HG03520 (cell line): ENCODE data around the gene RALA.

ENCODE experiments used
- ATAC-seq: cut with Tn5 transposase; IDR thresholded peaks from one replicate; pipeline ENCODE4 v1.9.1; 2021; ENCODE audit warnings: mild to moderate bottlenecking, moderate library complexity; ENCODE audit not compliant: unreplicated experiment

RALA gene

GRCh38 chr7:39623047-39623731, at the start of gene RALA:
Gene RALA, plus strand, starts transcription at chr7:39623572. Its CDS starts 63,096 bp downstream, at chr7:39686668.
- ATAC-seq: peak; percentile 91

- no peak for ATAC-seq
Observed at GRCh38 chr7:39574673-39575349, 48.6 kb upstream of the RALA start.

- no peak for ATAC-seq
Observed at GRCh38 chr7:39577229-39577874, 46.0 kb upstream of the RALA start.

- peak; percentile 94 for ATAC-seq
Observed at GRCh38 chr7:39580149-39580874, 43.1 kb upstream of the RALA start.

- no peak for ATAC-seq
Observed at GRCh38 chr7:39582536-39582935, 40.8 kb upstream of the RALA start.

- no peak for ATAC-seq
Observed at GRCh38 chr7:39583539-39583938, 39.8 kb upstream of the RALA start.

- no peak for ATAC-seq
Observed at GRCh38 chr7:39587393-39587792, 36.0 kb upstream of the RALA start.

GRCh38 chr7:39588416-39588815, 35.0 kb upstream of the RALA start:
- ATAC-seq: no peak

- ATAC-seq: peak; percentile 94
Observed at GRCh38 chr7:39589323-39590111, 33.9 kb upstream of the RALA start.

- no peak for ATAC-seq
Observed at GRCh38 chr7:39592586-39592985, 30.8 kb upstream of the RALA start.

GRCh38 chr7:39594988-39595620, 28.3 kb upstream of the RALA start:
- no peak for ATAC-seq

GRCh38 chr7:39602351-39602750, 21.0 kb upstream of the RALA start:
- no peak for ATAC-seq

- no peak for ATAC-seq
Observed at GRCh38 chr7:39603924-39604323, 19.4 kb upstream of the RALA start.

GRCh38 chr7:39605087-39605486, 18.3 kb upstream of the RALA start:
- ATAC-seq: no peak

GRCh38 chr7:39606352-39606751, 17.0 kb upstream of the RALA start:
- no peak for ATAC-seq

- ATAC-seq: no peak
Observed at GRCh38 chr7:39606941-39607340, 16.4 kb upstream of the RALA start.

- ATAC-seq: no peak
Observed at GRCh38 chr7:39607865-39608264, 15.5 kb upstream of the RALA start.

GRCh38 chr7:39608278-39608677, 15.1 kb upstream of the RALA start:
- ATAC-seq: no peak

GRCh38 chr7:39609113-39609934, 14.0 kb upstream of the RALA start:
- ATAC-seq: no peak
